GM18498 (cell line): ENCODE measurements around the gene WDR86.

ENCODE experiments used
- ATAC-seq: cut with Tn5 transposase; IDR thresholded peaks from one replicate; pipeline ENCODE4 v1.9.1; 2021; ENCODE audit warnings: mild to moderate bottlenecking, moderate library complexity; ENCODE audit not compliant: unreplicated experiment

Gene WDR86

DNA sequence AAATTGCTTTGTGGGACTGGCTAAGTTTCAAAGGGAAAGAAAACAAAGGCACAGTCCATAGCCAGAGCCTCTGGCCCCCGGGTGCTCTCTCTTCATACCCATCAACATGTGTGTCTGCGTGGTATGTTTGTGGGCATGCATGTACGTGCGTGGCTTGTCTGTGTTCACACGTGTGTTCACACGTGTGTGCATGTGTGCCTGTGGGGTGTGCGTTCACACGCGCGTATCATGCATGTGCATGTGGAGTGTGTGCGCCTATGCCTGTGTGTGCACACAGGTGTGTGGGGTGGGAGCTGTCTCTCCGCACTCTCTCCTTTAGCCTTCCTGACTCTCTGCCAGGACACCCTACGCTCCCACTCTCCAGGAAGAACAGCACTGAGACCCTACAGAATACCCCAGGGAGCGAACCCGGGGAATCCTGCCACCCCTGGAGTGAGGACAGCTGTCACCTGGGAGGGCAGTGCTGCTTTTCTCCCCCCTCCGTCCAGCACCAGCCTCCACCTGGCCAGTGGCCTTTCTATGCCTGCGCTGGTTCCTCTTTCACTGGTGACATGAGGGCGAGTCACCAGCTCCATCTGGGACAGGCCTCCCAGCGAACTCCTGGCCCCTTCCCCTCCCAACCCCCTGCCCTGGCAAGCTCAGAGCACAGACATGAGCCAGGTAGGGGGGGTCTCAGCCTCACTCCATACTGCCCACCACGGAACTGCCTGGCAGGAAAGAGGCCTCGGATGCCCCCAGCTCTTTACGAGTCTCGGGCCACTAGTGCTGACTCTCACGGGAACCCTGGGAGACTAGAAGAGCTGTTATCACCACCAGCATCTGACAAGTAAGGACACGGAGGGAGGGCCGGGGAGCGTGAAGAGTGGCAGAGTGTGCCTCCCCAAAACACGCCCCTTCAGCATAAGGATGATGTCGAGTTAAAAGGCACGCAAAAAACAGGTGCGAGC lies 16.5 kb downstream of the WDR86 start:
- no peak for ATAC-seq

DNA sequence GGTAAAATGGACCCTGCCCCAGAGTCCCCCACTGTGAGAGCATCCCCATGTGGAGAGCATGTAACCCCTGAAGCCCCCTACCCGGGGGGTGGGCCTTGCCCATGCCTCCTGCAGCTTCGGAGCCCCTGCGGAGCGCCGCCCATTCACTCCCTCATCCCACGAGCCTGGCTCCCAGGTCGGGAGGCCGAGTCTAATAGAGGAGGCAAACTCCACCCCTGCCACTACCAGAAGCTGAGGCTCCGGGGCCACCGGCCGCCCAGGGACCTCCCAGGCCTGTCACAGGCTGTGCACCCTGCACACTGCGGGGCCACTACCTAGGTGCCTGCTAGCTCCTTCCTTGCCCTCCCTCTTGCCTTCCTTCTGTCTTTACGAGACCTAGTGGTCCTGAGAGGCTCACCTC lies 17.4 kb downstream of the WDR86 start:
- ATAC-seq: no peak

DNA sequence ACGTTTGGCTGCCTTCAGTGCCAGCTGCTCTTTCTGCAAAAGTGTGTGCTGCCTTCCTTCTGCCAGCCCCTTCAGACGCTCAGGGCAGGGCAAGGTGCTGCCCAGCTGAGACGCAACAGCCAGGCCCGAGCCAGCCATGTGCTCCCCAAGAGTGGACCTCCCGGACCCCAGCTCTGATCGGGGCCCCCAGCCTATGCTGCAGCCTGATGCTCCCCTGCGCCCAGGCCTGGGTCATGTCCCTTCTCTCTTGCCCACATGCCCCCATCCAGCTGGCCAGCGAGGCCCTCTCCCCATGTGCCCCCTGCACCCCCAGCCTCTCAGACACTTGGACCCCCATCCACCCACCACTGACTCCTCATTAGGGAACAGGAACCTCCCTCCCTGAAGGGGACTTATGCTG lies 17.8 kb downstream of the WDR86 start:
- ATAC-seq: no peak

DNA sequence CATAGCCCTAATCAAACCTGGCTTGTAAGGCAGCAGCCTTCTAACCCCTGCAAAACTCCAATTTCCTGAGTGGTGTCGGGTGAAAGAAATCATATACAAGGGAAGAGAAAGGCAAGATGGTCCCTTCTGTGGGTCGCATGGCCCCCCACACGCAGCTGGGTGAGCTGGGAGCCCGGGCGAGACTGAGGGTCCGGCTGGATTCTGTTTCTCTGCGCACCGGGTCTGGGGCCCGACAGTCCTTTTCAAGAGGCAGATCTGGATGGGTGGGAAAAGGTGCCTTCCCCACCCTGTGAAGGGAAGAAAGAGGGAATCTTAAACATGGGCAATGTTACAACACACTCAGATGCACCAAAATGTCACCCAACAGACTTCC lies 18.5 kb downstream of the WDR86 start:
- no peak for ATAC-seq

DNA sequence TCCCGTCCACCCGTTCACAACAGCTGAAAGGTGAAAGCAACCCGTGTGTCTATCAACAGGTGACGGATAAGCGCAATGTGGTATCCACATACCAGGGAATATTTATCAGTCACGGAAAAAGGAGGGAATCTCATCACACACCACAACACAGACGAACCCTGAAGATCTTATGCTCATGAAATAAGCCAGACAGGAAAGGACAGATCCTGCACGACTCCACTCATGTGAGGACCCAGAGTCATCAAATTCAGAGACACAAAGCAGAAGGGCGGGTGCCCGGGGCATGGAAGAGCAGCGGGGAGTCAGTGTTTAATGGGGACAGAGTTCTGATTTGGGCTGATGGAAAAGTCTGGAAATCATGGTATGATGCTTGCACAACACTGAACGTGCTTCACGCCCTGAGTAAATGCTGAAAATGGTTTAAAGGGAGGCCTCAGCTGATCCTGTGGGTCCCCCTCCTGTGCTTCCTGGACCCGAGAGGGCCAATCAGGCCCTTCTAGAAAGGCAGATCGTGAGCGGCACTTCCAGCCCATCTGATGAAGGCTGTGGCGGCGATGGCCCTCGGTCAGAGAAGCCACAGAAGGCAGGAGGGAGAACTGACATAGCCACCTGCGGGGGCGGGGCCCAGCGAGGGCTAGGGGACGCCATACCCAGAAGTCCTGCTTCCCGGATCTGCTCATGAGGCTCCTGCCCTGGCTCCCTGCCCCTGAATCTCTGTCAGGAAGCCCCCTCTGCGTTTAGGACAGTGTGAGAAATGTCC lies 19.1 kb downstream of the WDR86 start:
- no peak for ATAC-seq

DNA sequence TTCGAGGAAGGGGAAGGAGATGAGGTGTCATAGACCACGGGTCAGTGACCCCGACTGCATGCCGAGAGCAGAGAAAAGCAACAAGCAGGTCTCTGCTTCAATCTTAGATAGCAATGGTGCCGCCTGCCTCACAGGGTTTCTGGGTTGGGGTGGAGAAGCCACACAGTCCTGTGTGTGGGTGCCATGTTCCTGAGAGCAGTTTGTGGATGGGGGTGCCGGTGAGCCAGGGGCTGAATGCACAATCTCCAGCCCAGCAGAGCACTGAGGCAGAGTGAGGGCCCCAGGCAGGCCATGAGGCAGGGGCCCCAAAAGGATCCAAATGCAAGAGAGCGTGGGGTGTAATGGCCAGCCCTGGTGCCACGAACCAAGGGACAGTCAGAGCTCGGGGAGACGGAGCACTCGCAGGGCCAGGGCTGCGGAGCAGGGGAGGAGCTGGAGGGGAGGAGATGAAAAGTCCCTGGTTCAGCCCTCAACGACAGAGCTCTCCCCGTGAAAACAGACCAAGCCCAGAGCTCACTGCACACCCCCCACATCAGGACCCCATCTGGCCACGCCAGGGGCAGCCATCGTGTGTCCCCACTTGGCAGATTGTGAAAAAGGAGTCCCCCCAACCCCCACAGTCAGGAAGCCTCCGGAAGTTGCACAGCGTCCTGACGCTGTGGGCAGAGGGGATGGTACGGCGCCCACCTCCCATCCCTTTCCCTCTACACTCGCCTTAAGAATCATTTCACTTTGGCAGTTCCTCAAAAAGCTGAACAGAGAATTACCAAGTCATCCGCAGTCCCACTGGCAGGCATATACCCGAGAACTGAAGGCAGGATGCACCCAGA lies 19.9 kb downstream of the WDR86 start:
- no peak for ATAC-seq

DNA sequence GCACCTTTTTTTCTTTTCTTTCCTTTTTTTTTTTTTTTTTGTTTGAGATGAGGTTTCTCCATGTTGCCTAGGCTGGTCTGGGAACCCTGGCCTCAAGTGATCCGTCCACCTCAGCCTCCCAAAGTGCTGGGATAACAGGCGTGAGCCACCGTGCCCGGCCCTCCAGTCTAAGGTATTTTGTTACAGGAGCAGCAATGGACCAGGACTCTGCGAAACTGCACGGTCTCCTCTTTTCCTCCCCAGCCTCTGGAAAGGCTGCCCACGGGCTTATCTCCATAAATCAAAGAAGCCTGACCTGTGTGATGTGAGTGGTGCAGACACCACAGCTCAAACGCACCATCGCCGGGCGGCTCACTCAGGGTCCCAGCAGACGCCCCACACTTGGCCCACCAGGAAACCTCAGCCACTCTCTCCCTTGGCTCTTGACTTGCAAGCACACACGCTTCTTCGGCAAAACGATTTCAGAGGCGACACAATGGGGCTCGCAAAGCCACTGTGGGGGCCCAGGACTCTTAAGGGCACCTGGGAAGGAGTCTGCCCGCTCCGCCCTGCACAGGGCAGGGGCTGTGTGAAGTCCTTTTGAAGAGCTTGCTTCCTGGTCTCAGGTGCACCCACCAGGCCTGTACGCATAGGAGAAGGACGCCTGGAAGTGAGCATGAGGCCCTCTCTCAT lies 20.6 kb downstream of the WDR86 start:
- ATAC-seq: no peak

DNA sequence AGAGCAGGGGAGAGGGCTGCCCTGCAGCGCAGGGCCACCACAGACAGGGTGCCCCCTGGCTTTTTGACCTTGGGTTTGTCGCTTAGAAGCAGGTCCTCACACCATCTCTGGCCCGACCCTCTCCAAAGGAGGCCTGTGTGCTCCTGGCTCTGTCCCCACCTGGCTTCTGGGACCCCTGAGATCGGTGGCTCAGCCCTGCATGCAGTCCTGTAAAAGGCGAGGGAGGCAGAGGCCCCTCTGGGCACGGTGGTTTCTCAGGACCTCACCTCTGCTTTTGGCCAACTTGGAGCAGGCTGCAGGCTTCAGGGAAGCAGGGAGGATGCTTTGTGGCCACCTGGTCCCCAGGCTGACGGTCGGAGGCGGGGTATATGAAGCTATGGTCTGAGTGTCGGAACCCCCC lies 21.4 kb downstream of the WDR86 start:
- ATAC-seq: no peak

DNA sequence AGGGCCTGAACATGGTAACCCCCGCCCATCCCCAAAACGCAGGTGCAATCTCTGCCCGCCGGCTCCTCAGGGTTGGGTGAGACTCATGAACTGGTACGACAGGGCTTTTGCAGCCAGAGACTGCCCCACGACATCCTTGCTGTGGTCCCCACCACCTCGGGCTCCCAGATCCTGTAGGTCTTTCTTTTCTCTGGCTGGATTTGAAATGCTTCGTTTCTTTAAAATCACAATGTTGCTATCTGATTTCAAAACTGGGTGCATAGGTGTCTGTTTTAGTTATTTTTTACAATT lies 21.9 kb downstream of the WDR86 start:
- no peak for ATAC-seq

DNA sequence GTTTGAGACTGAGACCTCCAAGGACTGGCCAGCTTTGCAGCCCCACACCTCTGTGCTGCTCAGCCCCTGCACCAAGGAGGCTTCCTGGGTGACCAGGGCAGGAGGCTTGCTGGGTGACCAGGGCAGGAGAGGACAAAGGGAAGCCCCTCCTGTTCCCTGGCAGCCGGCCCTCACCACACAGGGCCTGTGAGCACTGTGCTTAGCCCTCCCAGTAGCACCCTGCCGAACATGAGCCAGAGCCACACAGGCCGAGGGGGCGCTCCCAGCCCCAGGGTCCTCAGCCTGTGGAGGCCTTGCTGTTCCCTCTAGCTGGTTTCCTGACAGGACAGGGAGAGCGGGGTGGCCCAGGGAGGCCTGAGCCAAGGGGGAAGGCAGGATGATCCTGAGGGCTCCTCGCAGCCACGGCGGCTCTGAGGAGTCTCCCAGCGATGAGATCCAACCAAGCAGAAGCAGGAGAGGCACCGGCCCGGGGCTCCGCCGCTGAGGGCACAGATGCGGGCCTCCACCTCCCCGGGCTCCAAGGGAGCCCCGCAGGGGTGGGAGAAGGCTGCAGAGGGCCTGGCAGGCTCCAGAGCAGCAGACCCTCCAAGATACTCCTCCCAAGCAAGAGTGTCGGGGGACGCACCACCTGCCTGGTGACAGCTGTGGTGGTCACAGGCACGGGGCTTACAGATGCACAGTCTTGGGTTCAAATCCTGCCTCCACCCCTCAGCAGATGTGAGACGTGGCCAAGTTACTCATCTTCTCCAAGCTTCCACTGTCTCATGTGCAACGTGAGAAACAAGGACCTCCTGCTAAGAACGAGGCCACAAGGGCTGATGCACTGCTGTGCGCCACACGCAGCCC lies 22.5 kb downstream of the WDR86 start:
- ATAC-seq: no peak

DNA sequence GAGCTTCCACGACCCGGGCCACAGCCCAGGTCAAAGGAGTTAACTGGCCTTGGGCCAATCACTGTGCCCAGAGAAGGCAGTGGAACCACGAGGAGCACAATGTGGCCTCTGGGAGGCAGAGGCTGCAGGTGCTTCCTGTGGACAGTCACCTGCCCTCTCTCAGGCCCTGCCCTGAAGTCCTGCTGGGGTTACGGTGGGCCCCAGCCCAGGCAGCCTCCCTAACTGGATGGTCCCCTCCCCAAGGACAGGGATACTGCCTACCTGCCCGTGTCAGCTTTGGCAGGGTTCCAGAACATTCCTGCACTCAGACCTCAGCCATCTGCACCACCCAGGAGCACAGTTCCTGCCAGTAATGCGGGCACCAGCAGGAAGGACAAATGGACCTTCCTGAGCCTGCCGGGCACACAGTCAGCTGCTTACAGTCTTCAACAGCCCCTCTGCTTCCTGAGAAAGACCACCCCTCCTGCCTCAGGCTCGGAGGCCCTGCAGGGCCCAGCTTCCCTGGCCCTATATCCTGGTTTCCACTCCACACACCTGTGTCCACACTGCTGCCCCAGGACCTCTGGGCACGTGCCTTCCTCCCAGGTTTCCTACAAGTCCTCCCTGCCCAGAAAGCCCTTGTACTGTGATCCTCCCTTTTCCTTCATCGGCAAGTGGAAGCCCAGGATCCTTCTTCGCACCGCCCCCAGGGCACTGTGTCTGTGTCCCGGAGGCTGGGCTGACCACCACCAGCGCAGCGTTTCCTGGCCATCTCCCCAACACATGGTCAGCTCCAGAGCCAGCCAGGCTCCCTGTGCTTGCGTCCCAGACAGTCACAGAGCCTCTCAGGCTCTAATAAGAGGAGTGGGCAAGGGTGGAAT lies 23.3 kb downstream of the WDR86 start:
- ATAC-seq: no peak

DNA sequence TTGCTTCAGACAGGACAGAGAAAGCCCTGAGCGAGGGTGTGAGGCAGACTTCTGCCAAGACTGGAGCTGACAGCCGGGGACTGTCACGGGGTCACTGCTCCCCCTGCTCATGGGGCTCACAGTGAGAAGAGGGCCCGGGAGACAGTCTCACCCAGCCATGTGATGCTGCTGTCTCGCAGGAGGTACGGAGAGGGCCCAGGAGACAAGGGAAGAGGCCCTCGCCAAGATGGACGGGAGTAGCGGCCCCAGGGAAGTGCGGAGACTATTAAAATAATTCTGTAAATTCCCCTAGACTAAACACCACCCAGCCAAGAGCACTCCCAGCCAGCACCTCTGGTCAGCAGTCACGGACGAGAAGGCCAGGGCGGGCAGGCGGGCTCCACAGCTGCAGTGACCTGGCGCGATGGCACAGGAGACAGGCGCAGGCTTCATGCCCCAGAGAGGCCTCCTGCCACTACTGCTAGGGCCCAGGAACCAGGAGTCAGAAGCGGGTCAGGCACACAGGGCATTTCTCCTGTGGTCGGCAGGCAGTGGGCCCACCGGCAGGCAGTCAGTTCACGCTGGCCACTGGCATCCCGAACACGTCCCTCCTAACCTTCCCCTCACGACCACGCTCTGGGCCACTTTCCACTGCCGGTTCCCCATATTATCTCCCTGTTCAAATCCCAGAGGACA lies 24.1 kb downstream of the WDR86 start:
- no peak for ATAC-seq

DNA sequence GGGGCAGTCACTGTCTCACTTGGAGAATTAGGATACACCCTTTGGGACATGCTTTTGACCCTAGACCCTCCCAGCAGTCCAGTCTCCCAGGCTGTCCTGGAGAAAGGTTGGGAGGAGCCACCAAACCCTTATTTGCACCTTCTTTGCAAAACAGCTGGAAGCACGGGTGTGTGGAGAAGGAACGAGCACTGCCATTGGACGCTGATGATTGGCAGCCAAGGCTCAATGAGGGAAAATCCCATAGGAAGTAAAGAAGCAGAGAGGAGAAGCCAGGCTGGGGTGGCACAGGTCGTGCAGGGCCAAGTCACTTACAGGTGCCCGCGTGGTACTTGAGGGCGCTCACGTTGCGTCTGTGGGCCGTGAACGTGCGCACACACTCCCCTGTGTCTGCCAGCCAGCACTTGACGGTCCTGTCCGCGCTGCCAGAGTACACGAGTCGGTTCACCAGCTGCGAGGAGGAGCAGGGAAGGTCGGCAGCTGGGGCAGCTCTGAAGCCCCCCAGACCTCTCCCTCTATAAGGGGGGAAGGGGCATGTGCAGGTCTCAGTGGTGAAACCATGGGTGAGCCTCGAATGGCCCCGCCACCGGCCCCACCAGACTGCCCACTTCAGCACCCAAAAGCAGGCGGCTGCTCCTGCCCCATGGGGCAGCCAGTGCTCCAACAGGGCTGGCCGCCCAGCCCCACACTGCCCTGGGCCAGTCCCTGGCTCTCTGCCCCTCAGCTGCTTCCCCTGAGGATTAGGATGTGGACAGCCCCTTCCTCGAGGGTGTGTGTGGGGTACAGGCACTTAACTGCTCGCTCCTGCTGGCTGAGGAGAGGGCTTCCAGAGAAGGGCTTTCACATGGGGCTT lies 24.8 kb downstream of the WDR86 start:
- ATAC-seq: no peak

DNA sequence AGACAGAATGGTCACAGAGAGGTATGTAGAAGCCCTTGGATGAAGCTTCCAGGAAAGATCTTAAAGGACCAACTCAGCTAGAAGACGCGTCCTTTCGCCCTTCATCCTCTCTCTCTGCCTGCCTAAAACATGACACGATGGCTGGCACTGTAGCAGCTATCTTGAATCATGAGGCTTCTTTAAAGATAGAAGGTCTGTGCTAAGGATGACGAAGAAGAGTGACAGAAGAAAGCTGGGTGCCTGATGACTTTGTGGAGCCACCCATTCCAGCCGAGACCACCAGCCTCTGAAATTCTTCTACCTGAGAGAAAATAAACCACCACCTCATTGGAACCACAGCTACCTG lies 25.5 kb downstream of the WDR86 start:
- ATAC-seq: no peak

DNA sequence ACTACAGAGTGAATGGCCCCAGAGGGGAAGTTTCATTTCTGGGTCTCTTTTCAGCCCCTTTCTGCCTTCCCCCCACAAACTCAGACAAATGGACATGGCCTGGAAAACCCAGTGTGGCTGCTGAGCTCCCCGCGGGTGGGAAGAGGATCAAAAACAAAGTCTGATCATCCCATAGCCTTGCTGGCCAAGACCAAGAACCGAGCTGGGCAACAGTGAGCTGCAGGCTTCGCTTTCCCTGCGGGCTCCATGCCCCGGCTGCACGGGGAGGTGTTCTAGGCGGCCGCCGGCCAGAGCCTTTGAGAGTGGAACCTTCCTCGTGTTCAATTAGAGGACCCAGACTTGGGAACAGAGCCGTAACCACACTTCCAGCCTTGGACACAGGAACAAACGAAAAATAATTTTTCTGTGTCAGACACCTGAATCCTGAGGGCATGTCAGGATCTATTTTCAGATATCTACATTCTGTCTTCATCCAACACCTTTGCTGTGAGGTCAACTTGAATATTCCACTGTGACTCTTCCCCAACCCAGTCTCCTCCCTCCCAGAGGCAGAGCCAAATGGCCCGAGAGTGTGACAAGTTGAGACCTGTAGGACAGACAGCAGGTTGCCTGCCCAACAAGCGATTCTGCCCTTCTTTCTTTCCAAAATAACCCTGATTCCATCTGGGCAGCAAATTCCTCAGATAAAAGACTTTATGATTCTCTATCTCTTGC lies 26.0 kb downstream of the WDR86 start:
- ATAC-seq: no peak

DNA sequence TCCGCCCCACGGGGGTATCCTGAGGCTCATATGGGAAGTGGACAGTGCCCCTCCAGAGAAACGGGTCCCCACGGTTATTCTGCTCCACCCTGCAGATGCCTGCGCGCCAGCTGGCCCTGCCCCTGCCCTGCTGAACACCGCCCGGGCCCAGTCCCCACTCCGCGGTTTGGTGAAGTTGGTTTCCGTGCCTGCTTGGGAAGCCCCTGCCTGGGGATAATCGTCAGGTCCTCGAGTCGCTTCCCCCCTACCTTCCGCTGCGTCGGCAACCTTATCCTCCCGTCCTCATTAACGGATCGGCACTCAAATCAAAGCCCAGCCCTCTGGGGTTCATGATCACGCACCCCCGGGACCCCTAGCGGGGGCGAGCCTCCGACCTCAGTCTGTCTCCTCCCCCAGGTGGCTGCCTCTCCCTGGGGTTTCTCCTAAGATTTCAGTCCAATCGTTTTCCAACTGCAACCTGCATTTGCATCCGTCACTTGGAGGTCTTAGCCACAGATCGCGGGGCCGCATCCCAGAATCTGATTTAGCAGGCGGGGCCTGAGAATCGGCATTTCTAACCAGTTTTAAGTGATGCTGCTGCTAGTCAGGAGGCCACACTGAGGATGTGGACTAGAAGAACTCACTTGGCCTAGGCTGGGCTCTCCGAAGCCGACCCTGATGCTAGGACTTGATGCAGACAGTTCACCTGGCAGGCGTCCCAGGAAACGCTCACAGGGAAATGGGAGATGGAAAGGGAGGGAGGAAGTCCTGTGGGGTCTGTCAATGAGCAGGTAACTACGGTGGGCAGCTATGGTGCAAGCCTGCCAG lies 27.6 kb downstream of the WDR86 start:
- ATAC-seq: no peak
